HepG2 (cell line): ENCODE measurements around the gene LEMD2. TPM values are rescaled to one million over a fixed set of nuclear protein-coding genes. Genes with fewer than 3 reads are reported as not detected.

Experiments used
- NFYB ChIP-seq: sonication (generic); formaldehyde crosslinking; IDR thresholded peaks from 2 replicates; pipeline ENCODE4 v1.4.0; 2020; ENCODE audit warnings: missing genetic modification reagents
- RERE ChIP-seq: IDR thresholded peaks from 2 replicates; pipeline ENCODE4 v1.6.1; 2016; ENCODE audit warnings: low read depth, missing genetic modification reagents, missing compliant biosample characterization
- SP2 ChIP-seq: sonication (generic); formaldehyde crosslinking; IDR thresholded peaks from 2 replicates; pipeline ENCODE4 v1.5.1; 2020; ENCODE audit warnings: mild to moderate bottlenecking, missing genetic modification reagents
- polyA plus RNA-seq, 8 experiments: library from polyadenylated mRNA; depleted of rRNA in 3 of 8; stranded (reverse) in 7 of 8; unstranded in 1 of 8; fragments of >200 nt; fragmentation: Illumina TruSeq in 4 of 8; extraction: Trizol in 4 of 8; gene quantifications; 2 replicates each; pipeline versions ENCODE4 v1.2.1 to v1.2.3, GENCODE V29; 2011 to 2016; ENCODE audit warnings: low read depth in 4 of 8, missing spikeins in 1 of 8, mixed read lengths in 1 of 8; ENCODE audit not compliant: insufficient read depth in 1 of 8
- total RNA-seq, 5 experiments: library from RNA; depleted of rRNA; stranded (reverse); fragments of >200 nt; fragmentation: Illumina TruSeq; extraction: Trizol; gene quantifications; 2 replicates each; pipeline ENCODE4 v1.2.3, GENCODE V29; 2016; ENCODE audit warnings: low read depth in 1 of 5
- TF ChIP-seq, protein P1 (sequence below), 2 experiments: sonication (generic) in 1 of 2; formaldehyde crosslinking in 1 of 2; IDR thresholded peaks; 2 replicates each; pipeline versions ENCODE4 v1.5.1 to v1.6.1; 2011 to 2020; ENCODE audit warnings: borderline replicate concordance in 1 of 2, low read depth in 1 of 2, low read length in 1 of 2, mild to moderate bottlenecking in 1 of 2, missing genetic modification reagents in 1 of 2, moderate library complexity in 1 of 2

The LEMD2 gene
- total and polyA plus RNA-seq, 2 of the 13 experiments (the other 11 are each of a cell fraction or from before 2014, with no cell fraction given): 45.2 to 62.9 TPM

DNA sequence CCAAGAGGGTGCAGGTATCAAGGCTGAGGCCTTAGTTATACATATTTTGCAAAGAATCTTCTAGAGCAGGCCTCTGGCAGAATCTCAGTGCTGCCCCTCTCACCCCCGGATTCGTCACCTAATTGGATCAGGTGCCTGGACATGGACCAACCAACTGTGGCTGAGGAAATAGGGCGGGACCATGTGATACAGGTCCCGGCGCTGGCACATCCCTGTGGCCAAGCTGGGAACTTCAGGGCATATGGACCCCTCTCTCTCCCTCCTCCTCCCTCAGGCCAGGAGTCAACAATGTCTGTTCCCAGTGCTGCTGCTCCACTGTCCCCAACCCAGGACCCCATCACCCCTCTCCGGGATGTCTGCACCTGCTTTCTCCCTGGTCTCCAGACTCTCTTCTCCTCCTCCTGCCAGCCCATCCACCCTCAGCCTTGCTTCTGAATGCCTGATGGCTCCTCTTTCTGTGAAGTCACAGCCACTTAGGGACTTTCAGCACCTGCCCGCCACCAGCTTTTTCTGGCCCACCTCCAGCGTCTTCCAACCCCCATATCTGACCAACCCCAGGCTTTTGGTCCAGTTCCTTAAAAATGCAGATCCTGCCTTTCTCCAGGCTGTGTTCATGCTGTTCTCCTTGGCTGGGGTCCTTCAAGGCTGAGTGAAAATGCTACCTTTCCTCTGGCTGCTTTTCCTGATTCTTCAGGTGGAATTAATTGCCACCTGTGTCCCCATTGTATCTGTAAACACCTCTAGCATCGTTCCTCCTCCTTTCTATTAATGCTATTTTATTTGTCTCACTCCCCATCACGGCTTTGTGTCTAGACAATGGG lies 33.9 kb upstream of the LEMD2 start (continued):
- TF ChIP-seq RERE (CRISPR knock-in tag) (no peak), NFYB (peak; percentile 64), SP2 (peak; percentile 45; the same call in 1 of the 2 replicates)
- TF ChIP-seq, protein P1, sequence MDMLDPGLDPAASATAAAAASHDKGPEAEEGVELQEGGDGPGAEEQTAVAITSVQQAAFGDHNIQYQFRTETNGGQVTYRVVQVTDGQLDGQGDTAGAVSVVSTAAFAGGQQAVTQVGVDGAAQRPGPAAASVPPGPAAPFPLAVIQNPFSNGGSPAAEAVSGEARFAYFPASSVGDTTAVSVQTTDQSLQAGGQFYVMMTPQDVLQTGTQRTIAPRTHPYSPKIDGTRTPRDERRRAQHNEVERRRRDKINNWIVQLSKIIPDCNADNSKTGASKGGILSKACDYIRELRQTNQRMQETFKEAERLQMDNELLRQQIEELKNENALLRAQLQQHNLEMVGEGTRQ (IDR thresholded peaks at IDR 0.05; ENCODE audit: low read depth, low read length): peak; percentile 39; the same call in 1 of the 2 replicates
- TF ChIP-seq, protein P1 (CRISPR knock-in tag; IDR thresholded peaks at IDR 0.05; ENCODE audit: borderline replicate concordance): peak; percentile 60; the same call in 1 of the 2 replicates
- TF ChIP-seq, all 625 proteins: peak for 10
